Vagina (tissue), 2 donors: ENCODE measurements around the gene PGM2L1. TPM values are rescaled to one million over a fixed set of nuclear protein-coding genes. Genes with fewer than 3 reads are reported as not detected.
A peak's percentile ranks its signal among the peaks of the same experiment; 100 is the strongest.

Experiments
- DNase-seq, 2 donors: peaks; one replicate each; pipeline ENCODE4 v3.0.0-alpha.2; 2017; ENCODE audit errors: extremely low spot score in 2 of 2
- H3K27ac ChIP-seq: fragments of 200-600 bp; sonication (generic); one replicate; pipeline ENCODE4 v1.5.1; 2019
- H3K27me3 ChIP-seq: fragments of 200-600 bp; sonication (generic); one replicate; pipeline ENCODE4 v1.5.1; 2019
- H3K36me3 ChIP-seq, 2 donors: fragments of 200-600 bp; sonication (generic); one replicate each; pipeline ENCODE4 v1.5.1; 2017 to 2019
- H3K4me1 ChIP-seq: fragments of 200-600 bp; sonication (generic); one replicate; pipeline ENCODE4 v1.5.1; 2019
- H3K4me3 ChIP-seq, 2 donors: fragments of 200-600 bp; sonication (generic); 1 replicate in 1 of 2; 2 replicates in 1 of 2; pipeline ENCODE4 v1.5.1; 2016 to 2019
- H3K9me3 ChIP-seq: fragments of 200-600 bp; sonication (generic); one replicate; pipeline ENCODE4 v1.5.1; 2019
- POLR2A ChIP-seq, 2 donors: fragments of 450-650 bp; IDR thresholded peaks; one replicate each; pipeline ENCODE4 v1.6.1; 2017; ENCODE audit warnings: antibody characterized with exemption in 2 of 2, mild to moderate bottlenecking in 2 of 2, moderate library complexity in 2 of 2
- POLR2AphosphoS5 ChIP-seq, 2 donors: sonication (generic); formaldehyde crosslinking; IDR thresholded peaks; one replicate each; pipeline ENCODE4 v1.9.0; 2017; ENCODE audit warnings: antibody characterized with exemption in 2 of 2, mild to moderate bottlenecking in 2 of 2, low read depth in 1 of 2; ENCODE audit not compliant: insufficient read depth in 1 of 2
- intact Hi-C: fragments of 100-400 bp; cut with DNase I; formaldehyde crosslinking; loops from one replicate; pipeline ENCODE4 v1.15.1; 2023
- microRNA counts, 2 donors: library from miRNA; unstranded; fragments of <30 nt; microRNA quantifications; one replicate each; lab custom pipeline; 2016 to 2017
- microRNA-seq: library from miRNA; unstranded; fragments of <30 nt; microRNA quantifications from one replicate; pipeline ENCODE4, GENCODE V29; 2017; ENCODE audit warnings: borderline number of aligned reads, borderline replicate concordance
- small RNA-seq: library from RNA; depleted of rRNA; stranded (forward); fragments of <200 nt; gene quantifications from one replicate; pipeline ENCODE3, GENCODE V24; 2016
- total RNA-seq: library from RNA; depleted of rRNA; stranded (reverse); fragments of >200 nt; gene quantifications from one replicate; pipeline ENCODE4 v1.2.3, GENCODE V29; 2016
- TF ChIP-seq, protein P1 (sequence below), 3 experiments: fragments of 450-650 bp in 2 of 3; fragments of 200-600 bp in 1 of 3; sonication (generic) in 1 of 3; IDR thresholded peaks; one replicate each; pipeline ENCODE4 v1.5.1; 2017 to 2019; ENCODE audit warnings: antibody characterized with exemption in 3 of 3, mild to moderate bottlenecking in 2 of 3, moderate library complexity in 2 of 3

The PGM2L1 gene
- total RNA-seq, 1 donor from 2014 or later, result 10.6 TPM

DNA sequence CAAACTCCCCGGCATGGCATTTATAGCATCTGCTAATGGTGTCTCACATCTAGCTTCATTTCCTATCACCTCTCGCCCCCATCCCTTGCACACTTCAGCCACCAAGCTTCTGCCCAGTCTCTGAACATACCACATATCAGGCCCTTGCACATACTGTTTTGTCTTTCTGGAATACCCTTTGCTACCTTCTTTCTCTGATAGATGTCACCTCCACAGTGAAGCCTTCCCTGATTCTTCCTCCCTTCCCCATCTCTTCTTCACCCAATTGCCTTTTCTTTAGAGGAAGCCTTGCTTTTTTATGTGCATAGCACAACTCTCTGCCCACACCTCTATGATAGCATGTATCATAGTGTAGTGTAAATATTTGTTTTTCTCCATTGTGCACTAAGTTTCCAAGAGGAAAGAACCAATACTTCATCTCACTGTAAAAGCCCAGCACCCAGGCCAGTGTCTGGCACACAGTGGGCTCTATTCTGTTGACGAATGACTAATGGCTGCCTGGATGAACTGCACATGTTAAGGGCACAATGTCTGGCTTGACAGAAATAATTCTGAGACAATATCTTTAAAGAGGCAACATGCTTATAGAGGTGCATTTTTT lies 114.6 kb downstream of the PGM2L1 start:
- H3K9me3 ChIP-seq, result no peaks in the 10 kb centered on the region
- H3K27ac ChIP-seq, result no peak overlapping the region
- H3K36me3 ChIP-seq, result no peaks in the 10 kb centered on the region
- H3K27me3 ChIP-seq, result no peaks in the 10 kb centered on the region
- H3K4me1 ChIP-seq, result peaks cover 10% of the 10 kb centered on the region
- intact Hi-C loops, result no loop called here
- TF ChIP-seq, protein P1, sequence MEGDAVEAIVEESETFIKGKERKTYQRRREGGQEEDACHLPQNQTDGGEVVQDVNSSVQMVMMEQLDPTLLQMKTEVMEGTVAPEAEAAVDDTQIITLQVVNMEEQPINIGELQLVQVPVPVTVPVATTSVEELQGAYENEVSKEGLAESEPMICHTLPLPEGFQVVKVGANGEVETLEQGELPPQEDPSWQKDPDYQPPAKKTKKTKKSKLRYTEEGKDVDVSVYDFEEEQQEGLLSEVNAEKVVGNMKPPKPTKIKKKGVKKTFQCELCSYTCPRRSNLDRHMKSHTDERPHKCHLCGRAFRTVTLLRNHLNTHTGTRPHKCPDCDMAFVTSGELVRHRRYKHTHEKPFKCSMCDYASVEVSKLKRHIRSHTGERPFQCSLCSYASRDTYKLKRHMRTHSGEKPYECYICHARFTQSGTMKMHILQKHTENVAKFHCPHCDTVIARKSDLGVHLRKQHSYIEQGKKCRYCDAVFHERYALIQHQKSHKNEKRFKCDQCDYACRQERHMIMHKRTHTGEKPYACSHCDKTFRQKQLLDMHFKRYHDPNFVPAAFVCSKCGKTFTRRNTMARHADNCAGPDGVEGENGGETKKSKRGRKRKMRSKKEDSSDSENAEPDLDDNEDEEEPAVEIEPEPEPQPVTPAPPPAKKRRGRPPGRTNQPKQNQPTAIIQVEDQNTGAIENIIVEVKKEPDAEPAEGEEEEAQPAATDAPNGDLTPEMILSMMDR (IDR thresholded peaks at IDR 0.05), result no peak
- TF ChIP-seq POLR2AphosphoS5 (IDR thresholded peaks at IDR 0.05; ENCODE audit: insufficient read depth in 1 of 2, low read depth in 1 of 2) (no peak), POLR2A (IDR thresholded peaks at IDR 0.05) (no peak)
- H3K4me3 ChIP-seq, result no peak overlapping the region
- no peak for DNase-seq

DNA sequence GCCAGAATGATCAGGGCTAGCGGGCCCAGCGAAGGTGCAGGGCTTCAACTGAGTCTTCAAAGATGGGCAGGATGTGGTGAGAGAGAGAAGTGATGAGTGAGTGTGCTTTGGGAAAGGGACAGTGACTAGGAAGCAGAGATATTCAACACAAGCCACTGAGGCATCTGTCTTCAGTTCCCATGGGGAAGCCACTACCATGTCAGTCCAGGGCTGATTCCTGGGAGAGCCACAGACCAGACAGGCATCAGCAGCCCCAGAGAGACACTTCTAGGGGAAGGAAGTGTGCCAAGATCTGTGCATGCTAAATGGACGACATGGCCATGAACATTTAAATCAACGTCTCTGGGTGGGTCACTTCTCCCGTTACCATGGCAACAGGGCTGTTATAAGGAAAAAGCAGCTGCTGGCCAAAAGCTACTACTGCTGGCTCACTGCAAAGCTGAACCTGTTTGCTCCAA lies 115.3 kb downstream of the PGM2L1 start:
- H3K9me3 ChIP-seq, result no peaks in the 10 kb centered on the region
- TF ChIP-seq, protein P1 (IDR thresholded peaks at IDR 0.05), result no peak
- TF ChIP-seq POLR2A (IDR thresholded peaks at IDR 0.05) (no peak), POLR2AphosphoS5 (IDR thresholded peaks at IDR 0.05; ENCODE audit: insufficient read depth in 1 of 2, low read depth in 1 of 2) (no peak)
- H3K27me3 ChIP-seq, result no peaks in the 10 kb centered on the region
- H3K4me1 ChIP-seq, result peaks cover 11% of the 10 kb centered on the region
- no peak for DNase-seq
- H3K36me3 ChIP-seq, result no peaks in the 10 kb centered on the region
- no peak overlapping the region for H3K4me3 ChIP-seq
- H3K27ac ChIP-seq, result no peak overlapping the region
- intact Hi-C loops, result no loop called here

DNA sequence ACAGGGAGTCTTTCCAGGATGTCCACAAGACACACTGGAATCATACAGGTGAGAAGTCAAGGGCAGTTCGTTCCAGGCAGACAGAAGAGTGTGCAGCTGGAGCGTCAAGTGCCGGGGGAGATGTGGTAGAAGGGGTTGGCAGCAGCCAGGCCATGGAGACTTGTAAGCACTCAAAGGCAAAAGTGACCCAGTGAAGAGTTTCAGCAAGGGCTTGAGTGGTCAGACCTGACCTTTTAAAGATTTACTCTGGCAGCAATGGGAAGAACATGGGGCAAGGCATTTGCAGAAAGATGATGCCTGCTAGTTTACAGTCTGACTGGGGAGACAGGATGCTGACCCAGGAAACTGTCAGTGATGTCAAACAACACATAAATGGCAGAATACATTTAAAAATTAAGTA lies 115.8 kb downstream of the PGM2L1 start:
- TF ChIP-seq, protein P1 (IDR thresholded peaks at IDR 0.05), result no peak
- no peak for TF ChIP-seq POLR2AphosphoS5 (IDR thresholded peaks at IDR 0.05; ENCODE audit: insufficient read depth in 1 of 2, low read depth in 1 of 2)
- TF ChIP-seq POLR2A (IDR thresholded peaks at IDR 0.05), result no peak
- Histone ChIP-seq H3K36me3 (no peaks in the 10 kb centered on the region), H3K4me3 (no peak overlapping the region), H3K27ac (no peak overlapping the region), H3K27me3 (no peaks in the 10 kb centered on the region), H3K4me1 (peaks cover 9% of the 10 kb centered on the region), H3K9me3 (no peaks in the 10 kb centered on the region)
- intact Hi-C loops, result no loop called here
- DNase-seq, result no peak

DNA sequence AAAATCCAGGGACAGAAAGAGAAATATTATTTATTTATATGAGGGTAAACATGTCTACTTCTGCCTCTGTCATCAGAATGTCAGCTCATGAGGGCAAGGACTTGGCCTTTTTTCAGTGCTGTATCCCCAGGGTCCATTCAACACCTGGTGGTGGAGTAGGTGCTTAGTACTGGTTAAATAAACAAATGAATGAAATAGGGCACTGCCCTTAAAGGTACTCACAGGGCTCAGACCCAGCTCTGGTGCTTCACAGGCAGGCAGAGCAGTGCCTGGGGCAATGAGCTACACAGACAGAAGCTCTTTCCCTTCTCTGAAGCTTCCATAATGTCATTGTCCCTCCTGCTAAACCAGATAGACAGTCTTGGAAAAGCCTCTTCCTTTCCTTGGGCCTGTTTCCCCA lies 117.7 kb downstream of the PGM2L1 start:
- peaks cover 9% of the 10 kb centered on the region for H3K4me1 ChIP-seq
- no peak overlapping the region for H3K4me3 ChIP-seq
- H3K27me3 ChIP-seq, result no peaks in the 10 kb centered on the region
- no peak for TF ChIP-seq POLR2AphosphoS5 (IDR thresholded peaks at IDR 0.05; ENCODE audit: insufficient read depth in 1 of 2, low read depth in 1 of 2)
- TF ChIP-seq, protein P1 (IDR thresholded peaks at IDR 0.05), result no peak
- peak overlapping the region; percentile 74 for H3K27ac ChIP-seq
- H3K9me3 ChIP-seq, result no peaks in the 10 kb centered on the region
- intact Hi-C loops, result no loop called here
- DNase-seq, result no peak
- H3K36me3 ChIP-seq, result no peaks in the 10 kb centered on the region

MicroRNAs within 50 kb of the gene (microRNA counts, 767-probe panel; counts per million panel counts)
- 238 to 261 counts per million in 2 donors for microRNA hsa-miR-548al (lab: Ali Mortazavi, UCI)

Small RNA genes within 50 kb of the gene (microRNA-seq; reads per million reads assigned to microRNA genes)
- not detected for gene MIR548AL

Small RNA genes within 50 kb of the gene (small RNA-seq; reads per million reads assigned to genes)
- not detected for gene MIR548AL

Other genes with a start within 250 kb of the PGM2L1 start
- gene C2CD3, start 227.4 kb downstream of the PGM2L1 start, total RNA-seq, result 23.8 TPM
- 29.2 TPM for gene PPME1, start 227.1 kb downstream of the PGM2L1 start, total RNA-seq
- gene P4HA3, start 86.8 kb downstream of the PGM2L1 start, total RNA-seq, result 1.7 TPM
- gene KCNE3, start 69.1 kb upstream of the PGM2L1 start, total RNA-seq, result 5.2 TPM
- gene LIPT2, start 95.3 kb upstream of the PGM2L1 start, total RNA-seq, result 3.9 TPM
- gene POLD3, start 194.1 kb upstream of the PGM2L1 start, total RNA-seq, result 13.5 TPM